ENCODE results near the gene TPH2. TPM values are rescaled to one million over a fixed set of nuclear protein-coding genes. Genes with fewer than 3 reads are reported as not detected.
A peak's percentile ranks its signal among the peaks of the same experiment; 100 is the strongest.

The TPH2 gene
- polyA plus RNA-seq, 2 of the 4 experiments (the other 2 are of a cell fraction): not detected

- no peak for TF ChIP-seq ZC3H11A (IDR thresholded peaks at IDR 0.05)
- TF ChIP-seq MAFK (IDR thresholded peaks at IDR 0.05; ENCODE audit: partially characterized antibody): peak; percentile 21
- FAIRE-seq: no peak
- Histone ChIP-seq H3K4me2 (no peak overlapping the region), H3K4me1 (0 out of 3 replicates have a peak, but pooled peaks cover 2% of the 10 kb centered on the region), H3K4me3 (no peak overlapping the region), H3K27ac (no peak overlapping the region), H3K9me3 (no peaks in the 10 kb centered on the region)
- 15% methylated on average over 4 of the region's 4 CpGs for WGBS (ENCODE audit: missing lambda C conversion rate)
- DNase-seq (ENCODE audit: low read depth in 1 of 2, low spot score in 1 of 2): no peak
- CTCF ChIA-PET: no interaction called here
- ATAC-seq: no peak
- POLR2A ChIA-PET: no interaction called here
Observed at GRCh38 chr12:71935594-71935993, 3.1 kb upstream of the TPH2 start.

- DNase-seq (ENCODE audit: low read depth in 1 of 2, low spot score in 1 of 2) (no peak), FAIRE-seq (no peak), ATAC-seq (no peak)
- H3K4me1 ChIP-seq: 0 out of 3 replicates have a peak, but pooled peaks cover 2% of the 10 kb centered on the region
- TF ChIP-seq FOXS1 (CRISPR knock-in tag; IDR thresholded peaks at IDR 0.05) (no peak), ZSCAN20 (CRISPR knock-in tag; IDR thresholded peaks at IDR 0.05) (no peak), MAFK (IDR thresholded peaks at IDR 0.05; ENCODE audit: partially characterized antibody) (no peak), MYC (IDR thresholded peaks at IDR 0.05; ENCODE audit: borderline replicate concordance, low read length) (no peak), POLR2AphosphoS2 (conservative IDR thresholded peaks at IDR 0.05; ENCODE audit: low read length) (no peak), ELK1 (IDR thresholded peaks at IDR 0.05; ENCODE audit: low read depth, low read length) (no peak), HEYL (CRISPR knock-in tag; IDR thresholded peaks at IDR 0.05) (no peak), TFCP2L1 (CRISPR knock-in tag; IDR thresholded peaks at IDR 0.05) (no peak), SMC3 (IDR thresholded peaks at IDR 0.05) (no peak)
- no peak overlapping the region for H3K4me3 ChIP-seq
- H3K9me3 ChIP-seq: no peaks in the 10 kb centered on the region
- ChIA-PET CTCF (interaction anchor here (1.0 kb wide), 1 partner anchor 160 kb away, joined by 4 read pairs; no protein-coding TSS in a partner anchor), POLR2A (no interaction called here)
- H3K4me2 ChIP-seq: no peak overlapping the region
- H3K27ac ChIP-seq: no peak overlapping the region
Observed at GRCh38 chr12:71940068-71940467, 1.4 kb downstream of the TPH2 start.

GRCh38 chr12:71941174-71941573, 2.5 kb downstream of the TPH2 start:
- Histone ChIP-seq H3K4me1 (0 out of 3 replicates have a peak, but pooled peaks cover 2% of the 10 kb centered on the region), H3K27ac (no peak overlapping the region), H3K4me2 (no peak overlapping the region), H3K4me3 (no peak overlapping the region), H3K9me3 (no peaks in the 10 kb centered on the region)
- POLR2A ChIA-PET: no interaction called here
- WGBS (ENCODE audit: missing lambda C conversion rate): 26% methylated on average over 6 of the region's 6 CpGs
- no peak for DNase-seq (ENCODE audit: low read depth in 1 of 2, low spot score in 1 of 2)
- TF ChIP-seq ZFP36 (IDR thresholded peaks at IDR 0.05; ENCODE audit: borderline replicate concordance, partially characterized antibody) (no peak), POLR2AphosphoS2 (conservative IDR thresholded peaks at IDR 0.05; ENCODE audit: low read length) (no peak), TP53 (CRISPR knock-in tag; IDR thresholded peaks at IDR 0.05) (no peak), EHMT2 (IDR thresholded peaks at IDR 0.05; ENCODE audit: low read depth) (no peak), ATOH8 (CRISPR knock-in tag; IDR thresholded peaks at IDR 0.05; ENCODE audit: low read depth) (no peak), NR3C1 (IDR thresholded peaks at IDR 0.05) (no peak), FOSB (CRISPR knock-in tag; IDR thresholded peaks at IDR 0.05) (no peak), CHD2 (IDR thresholded peaks at IDR 0.05; ENCODE audit: low read length, partially characterized antibody) (no peak), CEBPB (IDR thresholded peaks at IDR 0.05) (no peak), HOXA7 (CRISPR knock-in tag; IDR thresholded peaks at IDR 0.05) (no peak), HOXB5 (CRISPR knock-in tag; IDR thresholded peaks at IDR 0.05) (no peak), SMC3 (IDR thresholded peaks at IDR 0.05) (no peak), CBX2 (IDR thresholded peaks at IDR 0.05; ENCODE audit: borderline replicate concordance, low read depth) (no peak), MAZ (IDR thresholded peaks at IDR 0.05; ENCODE audit: borderline replicate concordance, low read depth, low read length) (no peak), PBX3 (IDR thresholded peaks at IDR 0.05) (no peak), ELK1 (IDR thresholded peaks at IDR 0.05; ENCODE audit: low read depth, low read length) (no peak), MAX (IDR thresholded peaks at IDR 0.05) (no peak)
- ATAC-seq: no peak
- no peak for FAIRE-seq
- CTCF ChIA-PET: no interaction called here
